Activated naive CD8-positive, alpha-beta T cell treated with anti-CD3 and anti-CD28 coated beads for 36 hours (primary cell): ENCODE measurements around the gene FUT7. TPM values are rescaled to one million over a fixed set of nuclear protein-coding genes. Genes with fewer than 3 reads are reported as not detected.
"Not testable (repeated sequence)": the region's sequence is repeated elsewhere in the genome, so short reads cannot be mapped to it uniquely, and the experiment has no call there.

Experiments used
- DNase-seq: peaks from one replicate; pipeline ENCODE4 v3.0.0; 2021
- H3K27ac Mint-ChIP-seq: one replicate; pipeline ENCODE4 v1.8.0; 2022; ENCODE audit warnings: mild to moderate bottlenecking, moderate library complexity, mixed read lengths
- H3K27me3 Mint-ChIP-seq: one replicate; pipeline ENCODE4 v1.8.0; 2022; ENCODE audit warnings: mild to moderate bottlenecking, mixed read lengths
- H3K36me3 Mint-ChIP-seq: one replicate; pipeline ENCODE4 v1.8.0; 2021; ENCODE audit warnings: mild to moderate bottlenecking, mixed read lengths
- H3K4me1 Mint-ChIP-seq: one replicate; pipeline ENCODE4 v1.8.0; 2021; ENCODE audit warnings: mixed read lengths
- H3K4me3 Mint-ChIP-seq: one replicate; pipeline ENCODE4 v1.8.0; 2022; ENCODE audit warnings: mild to moderate bottlenecking, moderate library complexity, mixed read lengths
- H3K9me3 Mint-ChIP-seq: one replicate; pipeline ENCODE4 v1.8.0; 2022; ENCODE audit warnings: mixed read lengths
- total RNA-seq, 2 experiments: library from RNA; stranded (reverse); gene quantifications; one replicate each; pipeline ENCODE4 v1.2.3, GENCODE V29; 2021

FUT7 gene
- total RNA-seq, 2 experiments from 2014 or later, result not detected

GRCh38 chr9:137012694-137013570 is 19.0 kb downstream of the FUT7 start:
- no peak overlapping the region for H3K27ac Mint-ChIP-seq

GRCh38 chr9:137011907-137012675 is 19.8 kb downstream of the FUT7 start:
- Mint-ChIP-seq H3K4me1 (no peaks in the 10 kb centered on the region), H3K9me3 (no peaks in the 10 kb centered on the region), H3K4me3 (no peak overlapping the region), H3K36me3 (no peaks in the 10 kb centered on the region), H3K27ac (no peak overlapping the region), H3K27me3 (no peaks in the 10 kb centered on the region)
- DNase-seq, result no peak

More at GRCh38 chr9:137012694-137013570, 19.0 kb downstream of the FUT7 start:
- H3K36me3 Mint-ChIP-seq, result no peaks in the 10 kb centered on the region
- no peaks in the 10 kb centered on the region for H3K27me3 Mint-ChIP-seq
- no peak for DNase-seq
- H3K9me3 Mint-ChIP-seq, result no peaks in the 10 kb centered on the region
- no peak overlapping the region for H3K4me3 Mint-ChIP-seq
- H3K4me1 Mint-ChIP-seq, result no peaks in the 10 kb centered on the region

DNA sequence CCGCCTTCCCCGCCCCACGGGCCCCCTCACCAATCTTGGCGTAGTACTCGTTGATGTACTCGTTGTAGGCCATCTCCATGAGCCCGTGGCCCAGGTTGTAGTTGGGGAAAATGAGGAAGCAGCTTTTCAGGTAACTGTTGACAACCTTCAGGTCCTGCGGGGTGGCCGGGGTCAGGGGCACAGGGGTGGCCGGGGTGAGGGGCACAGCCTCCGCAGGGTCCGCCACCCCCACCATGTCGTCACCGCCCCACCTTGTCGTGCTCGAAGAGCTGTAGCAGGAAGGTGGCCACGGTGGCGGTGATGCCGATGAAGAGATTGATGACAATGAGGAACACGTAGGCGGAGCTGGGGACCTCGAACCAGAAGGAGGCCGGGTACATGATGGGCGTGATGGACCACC is 20.7 kb downstream of the FUT7 start:
- Mint-ChIP-seq H3K9me3 (no peaks in the 10 kb centered on the region), H3K27me3 (no peaks in the 10 kb centered on the region), H3K4me1 (peaks cover 4% of the 10 kb centered on the region), H3K27ac (no peak overlapping the region), H3K4me3 (no peak overlapping the region), H3K36me3 (no peaks in the 10 kb centered on the region)
- no peak for DNase-seq

- H3K9me3 Mint-ChIP-seq, result no peaks in the 10 kb centered on the region
- H3K4me1 Mint-ChIP-seq, result peaks cover 9% of the 10 kb centered on the region
- no peak overlapping the region for H3K27ac Mint-ChIP-seq
- no peak for DNase-seq
- no peak overlapping the region for H3K4me3 Mint-ChIP-seq
- H3K27me3 Mint-ChIP-seq, result no peaks in the 10 kb centered on the region
- H3K36me3 Mint-ChIP-seq, result no peaks in the 10 kb centered on the region
Measured at GRCh38 chr9:137009938-137010732, 21.8 kb downstream of the FUT7 start.

DNA sequence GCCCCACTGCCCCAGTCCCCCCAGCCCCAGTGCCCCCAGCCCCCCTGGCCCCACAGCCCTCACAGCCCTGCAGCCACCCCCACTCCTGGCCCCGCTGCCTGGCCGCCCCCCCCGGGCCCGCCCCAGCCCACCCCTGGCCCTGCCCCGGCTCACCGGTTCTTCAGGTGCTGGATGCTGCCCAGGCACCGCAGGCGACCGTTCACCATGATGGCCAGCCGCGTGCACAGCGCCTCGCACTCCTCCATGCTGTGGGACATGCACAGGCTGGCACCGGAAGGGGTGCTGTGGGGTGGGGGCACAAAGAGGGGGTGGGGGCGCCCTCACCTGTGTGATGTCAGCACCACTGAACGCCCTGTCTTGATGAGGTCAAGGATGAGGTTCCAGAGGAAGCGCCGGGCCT is 22.7 kb downstream of the FUT7 start:
- no peaks in the 10 kb centered on the region for H3K9me3 Mint-ChIP-seq
- no peaks in the 10 kb centered on the region for H3K27me3 Mint-ChIP-seq
- peaks cover 9% of the 10 kb centered on the region for H3K4me1 Mint-ChIP-seq
- no peak for DNase-seq
- H3K4me3 Mint-ChIP-seq, result no peak overlapping the region
- H3K27ac Mint-ChIP-seq, result no peak overlapping the region
- no peaks in the 10 kb centered on the region for H3K36me3 Mint-ChIP-seq

DNA sequence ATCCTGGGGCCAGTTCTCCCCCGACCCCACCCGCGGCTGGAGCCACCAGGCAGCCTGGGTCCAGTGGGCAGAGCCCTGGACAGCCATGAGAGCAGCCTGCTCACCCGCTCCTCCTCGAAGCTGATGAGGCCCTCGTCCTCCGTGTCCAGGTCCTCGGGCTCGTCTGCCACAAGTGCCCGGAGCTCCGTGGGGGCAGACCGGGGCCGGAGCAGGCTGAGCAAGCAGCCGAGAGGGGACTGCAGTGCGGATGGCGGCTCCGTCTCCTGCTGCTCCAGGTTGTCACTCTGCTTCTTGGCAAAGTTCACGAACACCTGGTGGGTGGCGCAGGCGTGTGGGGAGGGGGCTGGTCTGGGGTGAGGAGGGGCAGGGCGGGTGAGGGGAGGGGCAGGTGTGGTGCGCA is 23.6 kb downstream of the FUT7 start:
- Mint-ChIP-seq H3K36me3 (no peaks in the 10 kb centered on the region), H3K4me1 (peaks cover 9% of the 10 kb centered on the region), H3K27me3 (no peaks in the 10 kb centered on the region)

DNA sequence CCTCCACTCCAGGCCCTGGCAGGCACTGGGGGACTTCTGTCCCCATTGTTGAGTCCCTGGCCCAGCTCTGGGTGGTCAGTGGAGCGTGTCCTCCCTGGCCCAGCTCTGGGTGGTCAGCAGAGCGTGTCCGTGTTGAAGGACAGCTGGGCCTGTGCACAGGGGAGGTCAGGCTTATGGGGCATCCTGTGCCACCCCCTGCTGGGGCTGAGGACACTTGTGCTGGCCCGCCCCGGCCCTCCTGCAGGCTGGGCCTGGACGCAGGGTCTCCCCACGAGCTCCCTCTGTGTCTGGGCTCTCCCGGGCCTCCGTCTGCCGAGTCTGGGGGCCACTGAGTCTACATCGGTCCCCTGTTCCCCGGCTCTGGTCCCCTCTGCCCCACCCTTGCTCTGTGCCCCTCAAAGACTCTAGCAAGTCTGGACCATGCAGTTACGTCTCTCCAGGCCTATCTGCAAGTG is 24.0 kb downstream of the FUT7 start:
- no peaks in the 10 kb centered on the region for H3K9me3 Mint-ChIP-seq
- H3K4me1 Mint-ChIP-seq, result peaks cover 9% of the 10 kb centered on the region
- DNase-seq, result no peak
- no peak overlapping the region for H3K27ac Mint-ChIP-seq
- no peak overlapping the region for H3K4me3 Mint-ChIP-seq
- H3K27me3 Mint-ChIP-seq, result no peaks in the 10 kb centered on the region
- no peaks in the 10 kb centered on the region for H3K36me3 Mint-ChIP-seq

More for the DNA sequence above, 23.6 kb downstream of the FUT7 start:
- H3K4me3 Mint-ChIP-seq, result no peak overlapping the region
- no peak overlapping the region for H3K27ac Mint-ChIP-seq
- no peaks in the 10 kb centered on the region for H3K9me3 Mint-ChIP-seq
- no peak for DNase-seq

DNA sequence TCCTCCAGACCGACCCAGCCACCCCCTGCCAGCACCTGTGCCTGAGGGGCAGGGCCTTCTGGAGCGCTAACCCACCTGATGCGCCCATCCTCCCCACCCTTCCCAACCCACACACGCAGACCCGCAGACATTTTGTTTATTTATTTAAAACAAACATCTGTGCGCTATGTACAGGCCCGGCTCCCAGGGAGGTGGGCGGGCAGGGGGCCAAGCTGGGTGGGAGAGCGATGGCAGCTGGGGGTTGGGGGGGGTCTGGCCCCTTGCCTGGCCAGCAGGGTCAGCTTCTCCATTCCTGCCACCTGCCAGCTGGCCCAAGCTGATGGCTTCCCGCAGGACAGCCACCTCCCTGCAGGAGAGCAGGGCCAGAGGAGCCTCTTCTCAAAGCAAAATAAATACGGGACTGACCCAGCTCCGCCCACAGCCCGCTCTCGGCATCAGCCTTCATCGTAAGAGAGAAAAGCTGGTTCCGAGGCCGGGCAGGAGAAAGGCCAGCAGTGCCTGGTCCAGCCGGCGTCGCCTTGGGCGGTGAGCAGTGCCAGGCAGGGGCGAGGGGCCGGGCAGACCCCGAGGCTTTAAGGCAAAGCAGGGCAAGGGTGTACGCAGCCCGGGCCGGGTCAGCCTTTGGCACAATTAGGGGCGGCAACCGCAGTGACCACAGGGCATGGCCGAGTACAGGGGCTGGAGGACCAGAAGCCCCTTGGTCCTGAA is 24.6 kb downstream of the FUT7 start:
- no peak for DNase-seq
- H3K4me1 Mint-ChIP-seq, result peaks cover 9% of the 10 kb centered on the region
- no peaks in the 10 kb centered on the region for H3K36me3 Mint-ChIP-seq
- H3K4me3 Mint-ChIP-seq, result no peak overlapping the region
- H3K9me3 Mint-ChIP-seq, result no peaks in the 10 kb centered on the region
- no peaks in the 10 kb centered on the region for H3K27me3 Mint-ChIP-seq
- no peak overlapping the region for H3K27ac Mint-ChIP-seq

DNA sequence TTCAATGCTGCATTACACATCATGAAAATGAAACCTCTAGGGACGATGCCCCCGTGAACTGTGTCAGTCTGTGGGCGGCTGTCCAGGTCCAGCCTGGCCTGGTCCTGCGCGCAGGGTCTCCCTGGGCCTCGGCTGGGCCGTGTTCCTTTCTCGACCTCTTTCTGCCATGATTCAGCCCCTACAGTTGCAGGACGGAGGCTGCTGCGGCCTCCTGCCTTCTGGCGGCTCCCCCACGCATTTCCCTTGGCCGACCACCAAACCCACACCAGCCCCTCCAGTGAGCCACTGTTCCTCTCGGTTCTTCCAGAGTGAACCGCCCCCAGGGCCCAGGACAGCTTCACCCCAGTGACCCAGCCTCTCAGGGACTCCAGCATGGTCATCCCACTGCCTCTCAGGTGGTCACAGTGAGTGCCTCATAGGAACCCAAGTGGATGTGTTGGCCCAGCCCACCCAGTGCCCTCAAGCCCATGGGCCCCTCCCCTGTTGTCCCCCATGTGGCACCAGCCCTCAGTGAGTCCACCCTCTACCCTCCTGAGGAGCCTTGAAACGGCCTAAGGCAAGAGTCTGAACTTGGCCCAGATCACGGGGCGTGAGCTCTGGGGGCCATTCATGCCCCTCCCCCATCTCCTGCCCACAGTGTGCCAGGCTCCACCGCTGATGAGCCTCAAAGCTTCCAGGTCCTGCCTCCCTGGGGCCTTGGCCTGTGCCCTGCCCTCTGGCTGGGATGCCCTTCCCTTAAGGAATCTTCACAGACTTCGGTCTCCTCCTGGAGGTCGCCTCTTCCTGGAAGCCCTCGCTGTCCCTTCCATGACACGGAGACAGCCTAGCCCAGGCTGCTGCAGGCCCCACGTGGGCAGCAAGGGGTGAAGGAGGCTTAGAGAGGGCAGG is 25.5 kb downstream of the FUT7 start:
- Mint-ChIP-seq H3K4me1 (peaks cover 9% of the 10 kb centered on the region), H3K27me3 (no peaks in the 10 kb centered on the region), H3K27ac (no peak overlapping the region), H3K9me3 (no peaks in the 10 kb centered on the region), H3K4me3 (no peak overlapping the region), H3K36me3 (no peaks in the 10 kb centered on the region)
- no peak for DNase-seq

DNA sequence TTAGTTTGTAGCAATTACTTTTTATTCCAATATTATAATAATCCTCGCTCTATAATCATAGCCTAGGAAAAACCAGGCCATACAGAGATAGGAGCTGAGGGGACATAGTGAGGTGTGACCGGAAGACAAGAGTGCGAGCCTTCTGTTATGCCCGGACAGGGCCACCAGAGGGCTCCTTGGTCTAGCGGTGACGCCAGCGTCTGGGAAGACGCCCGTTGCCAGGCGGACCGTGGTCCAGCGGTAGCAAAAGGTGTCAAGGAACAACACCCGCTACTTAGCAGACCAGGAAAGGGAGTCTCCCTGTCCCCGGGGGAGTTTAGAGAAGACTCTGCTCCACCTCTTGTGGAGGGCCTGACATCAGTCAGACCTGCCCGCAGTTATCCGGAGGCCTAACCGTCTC is 27.6 kb downstream of the FUT7 start:
- H3K9me3 Mint-ChIP-seq, DNase-seq, H3K36me3 Mint-ChIP-seq, H3K27ac Mint-ChIP-seq, H3K27me3 Mint-ChIP-seq, H3K4me3 Mint-ChIP-seq: not testable (repeated sequence)
- H3K4me1 Mint-ChIP-seq, result peaks cover 22% of the 10 kb centered on the region

DNA sequence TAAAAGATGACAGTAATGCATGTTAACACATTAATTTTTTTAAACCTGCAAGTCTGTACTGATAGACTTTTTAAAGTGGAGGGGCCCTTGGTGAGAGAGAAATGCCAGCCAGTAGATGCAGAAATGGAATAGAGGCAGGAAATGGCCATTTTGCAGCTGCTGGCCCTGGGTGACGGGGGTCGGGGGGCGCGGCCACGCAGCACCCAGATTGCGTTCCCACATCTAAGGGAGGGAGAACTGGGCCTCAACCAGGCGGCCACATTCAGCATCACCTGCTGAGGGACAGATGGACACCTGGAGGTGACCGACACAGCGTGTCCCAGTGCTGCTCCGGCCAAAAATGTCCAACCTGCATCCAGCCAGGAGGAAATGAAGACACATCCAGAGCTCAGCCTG is 29.2 kb downstream of the FUT7 start:
- no peaks in the 10 kb centered on the region for H3K36me3 Mint-ChIP-seq

DNA sequence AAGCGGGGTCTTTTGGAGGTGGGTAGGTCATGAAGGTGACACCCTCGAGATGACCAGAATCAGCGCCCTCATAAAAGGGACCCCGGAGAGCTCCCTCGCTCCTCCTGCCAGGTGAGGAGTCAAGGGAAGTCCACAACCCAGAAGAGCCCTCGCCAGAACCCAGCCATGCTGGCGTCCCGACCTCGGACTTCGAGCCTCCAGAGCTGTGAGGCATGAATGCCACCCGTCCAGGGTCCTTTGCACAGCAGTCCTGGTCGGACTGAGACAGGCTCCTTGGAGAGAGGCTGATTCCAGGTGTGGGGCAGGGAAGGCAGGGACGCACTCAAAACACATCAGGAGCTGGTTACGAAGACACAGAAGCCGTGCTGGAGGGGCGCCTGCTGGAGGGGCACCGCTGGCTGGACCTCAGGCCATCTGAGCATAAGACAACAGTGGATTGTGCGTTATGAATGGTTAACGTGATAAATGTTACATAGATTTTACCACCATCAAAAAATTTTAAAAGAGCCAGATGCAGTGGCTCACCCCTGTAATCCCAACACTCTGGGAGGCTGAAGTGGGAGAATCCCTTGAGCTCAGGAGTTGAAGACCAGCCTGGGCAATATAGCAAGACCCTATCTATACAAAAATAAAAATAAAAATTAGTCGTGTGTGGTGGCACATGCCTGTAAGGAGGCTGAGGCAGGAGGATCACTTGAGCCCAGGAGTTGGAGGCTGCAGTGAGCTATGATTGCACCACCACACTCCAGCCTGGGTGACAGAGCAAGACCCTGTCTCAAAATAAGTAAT is 29.8 kb downstream of the FUT7 start:
- no peak for DNase-seq
- H3K4me1 Mint-ChIP-seq, result peaks cover 34% of the 10 kb centered on the region
- H3K27me3 Mint-ChIP-seq, result no peaks in the 10 kb centered on the region
- H3K27ac Mint-ChIP-seq, result no peak overlapping the region
- H3K9me3 Mint-ChIP-seq, result no peaks in the 10 kb centered on the region
- H3K36me3 Mint-ChIP-seq, result no peaks in the 10 kb centered on the region
- no peak overlapping the region for H3K4me3 Mint-ChIP-seq

More for the DNA sequence above, 29.2 kb downstream of the FUT7 start:
- Mint-ChIP-seq H3K27me3 (no peaks in the 10 kb centered on the region), H3K4me1 (peaks cover 32% of the 10 kb centered on the region), H3K27ac (no peak overlapping the region), H3K9me3 (no peaks in the 10 kb centered on the region), H3K4me3 (no peak overlapping the region)
- DNase-seq, result no peak
